ENCODE results near the gene IRS1.

IRS1 gene

GRCh38 chr2:226720948-226721347 lies 78.7 kb downstream of the IRS1 start:
- TF ChIP-seq SIN3A (IDR thresholded peaks at IDR 0.05; ENCODE audit: borderline replicate concordance, insufficient read depth, low read length) (no peak), FOXP2 (optimal IDR thresholded peaks at IDR 0.05; ENCODE audit: borderline replicate concordance, extremely low read depth, extremely low read length, insufficient read depth) (no peak), POLR2AphosphoS5 (IDR thresholded peaks at IDR 0.05; ENCODE audit: low read depth, low read length) (no peak), TAF1 (IDR thresholded peaks at IDR 0.05; ENCODE audit: borderline replicate concordance, insufficient read depth, low read length) (no peak)
- TF ChIP-seq, protein P1, sequence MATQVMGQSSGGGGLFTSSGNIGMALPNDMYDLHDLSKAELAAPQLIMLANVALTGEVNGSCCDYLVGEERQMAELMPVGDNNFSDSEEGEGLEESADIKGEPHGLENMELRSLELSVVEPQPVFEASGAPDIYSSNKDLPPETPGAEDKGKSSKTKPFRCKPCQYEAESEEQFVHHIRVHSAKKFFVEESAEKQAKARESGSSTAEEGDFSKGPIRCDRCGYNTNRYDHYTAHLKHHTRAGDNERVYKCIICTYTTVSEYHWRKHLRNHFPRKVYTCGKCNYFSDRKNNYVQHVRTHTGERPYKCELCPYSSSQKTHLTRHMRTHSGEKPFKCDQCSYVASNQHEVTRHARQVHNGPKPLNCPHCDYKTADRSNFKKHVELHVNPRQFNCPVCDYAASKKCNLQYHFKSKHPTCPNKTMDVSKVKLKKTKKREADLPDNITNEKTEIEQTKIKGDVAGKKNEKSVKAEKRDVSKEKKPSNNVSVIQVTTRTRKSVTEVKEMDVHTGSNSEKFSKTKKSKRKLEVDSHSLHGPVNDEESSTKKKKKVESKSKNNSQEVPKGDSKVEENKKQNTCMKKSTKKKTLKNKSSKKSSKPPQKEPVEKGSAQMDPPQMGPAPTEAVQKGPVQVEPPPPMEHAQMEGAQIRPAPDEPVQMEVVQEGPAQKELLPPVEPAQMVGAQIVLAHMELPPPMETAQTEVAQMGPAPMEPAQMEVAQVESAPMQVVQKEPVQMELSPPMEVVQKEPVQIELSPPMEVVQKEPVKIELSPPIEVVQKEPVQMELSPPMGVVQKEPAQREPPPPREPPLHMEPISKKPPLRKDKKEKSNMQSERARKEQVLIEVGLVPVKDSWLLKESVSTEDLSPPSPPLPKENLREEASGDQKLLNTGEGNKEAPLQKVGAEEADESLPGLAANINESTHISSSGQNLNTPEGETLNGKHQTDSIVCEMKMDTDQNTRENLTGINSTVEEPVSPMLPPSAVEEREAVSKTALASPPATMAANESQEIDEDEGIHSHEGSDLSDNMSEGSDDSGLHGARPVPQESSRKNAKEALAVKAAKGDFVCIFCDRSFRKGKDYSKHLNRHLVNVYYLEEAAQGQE (IDR thresholded peaks at IDR 0.05; ENCODE audit: insufficient read depth in 1 of 2, low read depth in 2 of 2, low read length in 2 of 2): no peak

DNA sequence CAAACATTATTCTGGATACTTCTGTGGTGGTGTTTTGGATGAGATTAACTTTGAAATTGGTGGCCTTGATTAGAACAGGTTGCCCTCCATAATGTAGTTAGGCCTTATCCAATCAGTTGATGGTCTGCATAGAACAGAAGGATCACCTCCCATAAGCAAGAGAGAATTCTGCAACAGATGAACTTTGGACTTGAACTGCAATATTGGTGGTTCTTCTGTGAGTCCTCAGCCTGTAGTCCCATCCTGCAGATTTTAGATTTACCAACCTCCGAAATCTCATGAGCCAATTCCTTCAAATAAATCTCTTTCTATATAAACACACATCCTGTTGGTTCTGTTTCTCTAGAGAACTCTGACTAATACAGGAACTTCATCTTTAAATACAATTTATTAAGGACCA lies 81.9 kb downstream of the IRS1 start:
- no peak for TF ChIP-seq TAF1 (IDR thresholded peaks at IDR 0.05; ENCODE audit: borderline replicate concordance, insufficient read depth, low read length)
- no peak for TF ChIP-seq SIN3A (IDR thresholded peaks at IDR 0.05; ENCODE audit: borderline replicate concordance, insufficient read depth, low read length)
- no peak for TF ChIP-seq POLR2AphosphoS5 (IDR thresholded peaks at IDR 0.05; ENCODE audit: low read depth, low read length)
- TF ChIP-seq FOXP2 (optimal IDR thresholded peaks at IDR 0.05; ENCODE audit: borderline replicate concordance, extremely low read depth, extremely low read length, insufficient read depth): no peak
- TF ChIP-seq, protein P1 (IDR thresholded peaks at IDR 0.05; ENCODE audit: insufficient read depth in 1 of 2, low read depth in 2 of 2, low read length in 2 of 2): no peak

GRCh38 chr2:226716126-226716525 lies 83.5 kb downstream of the IRS1 start:
- TF ChIP-seq, protein P1 (IDR thresholded peaks at IDR 0.05; ENCODE audit: insufficient read depth in 1 of 2, low read depth in 2 of 2, low read length in 2 of 2): no peak
- TF ChIP-seq SIN3A (IDR thresholded peaks at IDR 0.05; ENCODE audit: borderline replicate concordance, insufficient read depth, low read length) (no peak), TAF1 (IDR thresholded peaks at IDR 0.05; ENCODE audit: borderline replicate concordance, insufficient read depth, low read length) (no peak), FOXP2 (optimal IDR thresholded peaks at IDR 0.05; ENCODE audit: borderline replicate concordance, extremely low read depth, extremely low read length, insufficient read depth) (no peak), POLR2AphosphoS5 (IDR thresholded peaks at IDR 0.05; ENCODE audit: low read depth, low read length) (no peak)

- TF ChIP-seq, protein P1 (IDR thresholded peaks at IDR 0.05; ENCODE audit: insufficient read depth in 1 of 2, low read depth in 2 of 2, low read length in 2 of 2): no peak
- TF ChIP-seq POLR2AphosphoS5 (IDR thresholded peaks at IDR 0.05; ENCODE audit: low read depth, low read length): no peak
- TF ChIP-seq FOXP2 (optimal IDR thresholded peaks at IDR 0.05; ENCODE audit: borderline replicate concordance, extremely low read depth, extremely low read length, insufficient read depth): no peak
- no peak for TF ChIP-seq TAF1 (IDR thresholded peaks at IDR 0.05; ENCODE audit: borderline replicate concordance, insufficient read depth, low read length)
- no peak for TF ChIP-seq SIN3A (IDR thresholded peaks at IDR 0.05; ENCODE audit: borderline replicate concordance, insufficient read depth, low read length)
Measured at GRCh38 chr2:226715347-226715990, 84.2 kb downstream of the IRS1 start.
